ENCODE results near the gene TMCO2.

DNA sequence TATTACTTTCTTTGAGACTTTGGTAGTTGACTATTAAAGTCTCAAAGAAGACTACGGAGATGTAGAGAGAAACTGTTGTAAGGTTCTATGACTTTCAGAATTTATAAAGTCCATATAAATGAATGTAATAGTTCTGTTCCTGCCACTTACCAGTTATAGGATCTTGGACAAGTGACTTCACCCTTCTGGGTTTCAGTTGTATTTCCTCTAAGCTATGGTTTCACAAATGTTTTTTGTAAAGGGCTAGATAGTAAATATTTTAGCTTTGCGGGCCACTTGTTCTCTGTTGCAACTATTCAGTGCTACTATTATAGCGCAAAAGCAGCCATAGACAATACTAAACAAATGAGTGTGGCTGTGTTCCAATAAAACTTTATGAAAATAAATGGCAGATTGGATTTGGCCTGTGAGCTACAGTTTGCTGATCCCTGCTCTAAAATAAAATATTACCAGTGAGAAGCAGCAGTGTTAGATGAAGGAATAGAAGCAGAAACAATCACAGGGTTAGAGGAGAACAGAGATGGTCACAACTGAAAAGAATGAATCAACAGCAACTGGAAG is 25.0 kb downstream of the TMCO2 start:
- TF ChIP-seq CTCF (IDR thresholded peaks at IDR 0.05; ENCODE audit: low read depth, low read length) (no peak), MYC (IDR thresholded peaks at IDR 0.05; ENCODE audit: low read depth, low read length) (no peak)
